PC-3 (cell line): ENCODE results near the gene EPHB1.

Source experiments
- CTCF ChIP-seq: fragments of 300-600 bp; sonication (generic); conservative IDR thresholded peaks from 2 replicates; pipeline ENCODE4 v1.5.1; 2017; ENCODE audit warnings: antibody characterized with exemption, low read depth, mild to moderate bottlenecking, low read length
- EZH2 ChIP-seq: fragments of 300-600 bp; sonication (generic); IDR thresholded peaks from one replicate; pipeline ENCODE4 v1.6.1; 2017; ENCODE audit warnings: antibody characterized with exemption, mild to moderate bottlenecking, low read length; ENCODE audit not compliant: unreplicated experiment

DNA sequence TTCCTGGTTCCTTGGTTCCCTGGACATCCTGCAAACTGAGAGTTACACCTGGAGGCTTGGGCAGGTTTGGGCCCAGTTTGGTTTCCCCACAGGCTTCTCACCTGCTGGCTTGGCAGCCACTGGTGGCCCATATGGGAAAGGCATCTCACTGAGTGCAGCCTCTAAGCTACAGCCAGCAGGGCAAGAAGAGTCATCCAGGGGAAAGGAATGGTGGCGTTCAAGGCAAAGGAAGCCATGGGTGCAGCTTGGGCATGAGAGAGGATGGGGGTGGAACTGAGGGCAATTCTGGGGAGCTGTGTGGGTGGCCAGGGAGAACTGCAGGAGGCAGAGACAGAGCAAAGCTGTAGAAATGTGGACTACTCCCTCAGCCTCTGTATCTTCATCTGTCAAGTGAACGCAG is 106.4 kb downstream of the EPHB1 start:
- TF ChIP-seq CTCF (no peak), EZH2 (no peak)
